ENCODE measurements around the gene PTPRN2.

- TF ChIP-seq CTCF (conservative IDR thresholded peaks at IDR 0.05 in 1 of 2, IDR thresholded peaks at IDR 0.05 in 1 of 2; ENCODE audit: low read depth in 1 of 2, low read length in 2 of 2) (no peak), EZH2 (IDR thresholded peaks at IDR 0.05; ENCODE audit: low read length, missing control alignments) (no peak)
Observed at GRCh38 chr7:158236400-158236799, 351.2 kb downstream of the PTPRN2 start.

Data from fibroblast of lung (primary cell).